Measurements from ENCODE around the gene CCDC170.

The CCDC170 gene

GRCh38 chr6:151548201-151548600, 54.4 kb downstream of the CCDC170 start:
- no peak for DNase-seq

GRCh38 chr6:151549790-151550189, 56.0 kb downstream of the CCDC170 start:
- no peak for DNase-seq

- DNase-seq, result no peak
These were observed 56.8 kb downstream of the CCDC170 start for GRCh38 chr6:151550618-151551017.

GRCh38 chr6:151551223-151551857, 57.5 kb downstream of the CCDC170 start:
- DNase-seq, result no peak

GRCh38 chr6:151553416-151554165, 59.8 kb downstream of the CCDC170 start:
- no peak for DNase-seq

- no peak for DNase-seq
These were observed 67.4 kb downstream of the CCDC170 start for GRCh38 chr6:151561238-151561637.

GRCh38 chr6:151564654-151565053, 70.8 kb downstream of the CCDC170 start:
- DNase-seq, result no peak

GRCh38 chr6:151565940-151566339, 72.1 kb downstream of the CCDC170 start:
- no peak for DNase-seq

- no peak for DNase-seq
These were observed 72.7 kb downstream of the CCDC170 start for GRCh38 chr6:151566557-151566956.

GRCh38 chr6:151576633-151577032, 82.8 kb downstream of the CCDC170 start:
- DNase-seq, result no peak

GRCh38 chr6:151577257-151577656, 83.4 kb downstream of the CCDC170 start:
- no peak for DNase-seq

- no peak for DNase-seq
These were observed 91.9 kb downstream of the CCDC170 start for GRCh38 chr6:151585741-151586140.

- no peak for DNase-seq
These were observed 95.8 kb downstream of the CCDC170 start for GRCh38 chr6:151589667-151590066.

GRCh38 chr6:151590742-151591141, 96.9 kb downstream of the CCDC170 start:
- no peak for DNase-seq

- no peak for DNase-seq
These were observed 98.8 kb downstream of the CCDC170 start for GRCh38 chr6:151592449-151593159.

- DNase-seq, result no peak
These were observed 115.5 kb downstream of the CCDC170 start for GRCh38 chr6:151609146-151609902.

- no peak for DNase-seq
These were observed 116.5 kb downstream of the CCDC170 start for GRCh38 chr6:151610326-151610725.

GRCh38 chr6:151614630-151615029, 120.8 kb downstream of the CCDC170 start:
- no peak for DNase-seq

GRCh38 chr6:151616091-151616513, 122.3 kb downstream of the CCDC170 start:
- no peak for DNase-seq

- no peak for DNase-seq
These were observed 122.8 kb downstream of the CCDC170 start for GRCh38 chr6:151616600-151616999.

GRCh38 chr6:151617539-151617938, 123.7 kb downstream of the CCDC170 start:
- DNase-seq, result no peak

- DNase-seq, result no peak
These were observed 124.9 kb downstream of the CCDC170 start for GRCh38 chr6:151618717-151619116.

- DNase-seq, result no peak
These were observed 126.4 kb downstream of the CCDC170 start for GRCh38 chr6:151620179-151620578.

All from NCI-H446 treated with DMSO at 0.1 percent for 48 hours (cell line).